HG02571 (cell line): ENCODE measurements around the gene TAS2R38.

Experiments
- ATAC-seq: cut with Tn5 transposase; IDR thresholded peaks from one replicate; pipeline ENCODE4 v1.9.1; 2021; ENCODE audit warnings: mild to moderate bottlenecking, moderate library complexity; ENCODE audit not compliant: unreplicated experiment

TAS2R38 gene

GRCh38 chr7:141976524-141977245 lies 3.1 kb upstream of the TAS2R38 start:
- no peak for ATAC-seq

GRCh38 chr7:141975806-141976523 lies 2.4 kb upstream of the TAS2R38 start:
- ATAC-seq, result peak; percentile 73

GRCh38 chr7:141974831-141975230 lies 1.3 kb upstream of the TAS2R38 start:
- ATAC-seq, result no peak

GRCh38 chr7:141960687-141961422 lies 12.7 kb downstream of the TAS2R38 start:
- peak; percentile 63 for ATAC-seq

- ATAC-seq, result no peak
These were observed 17.5 kb downstream of the TAS2R38 start for GRCh38 chr7:141956084-141956483.

GRCh38 chr7:141954334-141954733 lies 19.2 kb downstream of the TAS2R38 start:
- no peak for ATAC-seq

DNA sequence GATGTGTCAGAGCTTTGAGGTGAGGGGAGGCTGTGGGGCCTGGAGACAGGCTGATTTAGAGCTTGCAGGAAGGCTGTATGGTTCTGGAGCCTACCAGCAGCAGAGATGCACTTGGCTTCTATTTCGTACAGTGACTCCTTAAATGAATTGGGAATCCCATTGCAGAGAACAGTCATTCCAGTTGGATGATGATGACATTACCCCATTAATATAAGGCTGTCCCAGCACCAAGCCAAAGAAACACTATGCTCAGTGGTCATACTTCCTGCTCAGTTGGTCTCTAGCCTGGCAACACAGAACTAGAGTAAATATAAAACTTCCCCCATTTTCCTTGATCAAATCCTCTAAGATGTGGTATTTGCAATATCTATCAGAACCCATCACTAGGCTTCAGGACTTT lies 21.1 kb downstream of the TAS2R38 start:
- no peak for ATAC-seq

DNA sequence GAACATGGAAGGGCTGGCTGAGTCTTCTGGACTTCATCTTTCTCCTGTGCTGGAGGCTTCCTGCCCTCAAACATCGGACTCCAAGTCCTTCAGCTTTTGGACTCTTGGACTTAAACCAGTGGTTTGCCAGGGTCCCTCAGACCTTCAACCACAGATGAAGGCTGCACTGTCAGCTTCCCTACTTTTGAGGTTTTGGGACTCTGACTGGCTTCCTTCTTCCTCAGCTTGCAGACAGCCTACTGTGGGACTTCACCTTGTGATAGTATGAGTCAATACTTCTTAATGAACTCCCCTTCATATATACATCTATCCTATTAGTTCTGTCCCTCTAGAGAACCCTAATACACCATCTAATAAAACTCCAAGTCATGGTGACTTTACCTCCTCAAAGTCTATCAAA lies 22.8 kb downstream of the TAS2R38 start:
- no peak for ATAC-seq

DNA sequence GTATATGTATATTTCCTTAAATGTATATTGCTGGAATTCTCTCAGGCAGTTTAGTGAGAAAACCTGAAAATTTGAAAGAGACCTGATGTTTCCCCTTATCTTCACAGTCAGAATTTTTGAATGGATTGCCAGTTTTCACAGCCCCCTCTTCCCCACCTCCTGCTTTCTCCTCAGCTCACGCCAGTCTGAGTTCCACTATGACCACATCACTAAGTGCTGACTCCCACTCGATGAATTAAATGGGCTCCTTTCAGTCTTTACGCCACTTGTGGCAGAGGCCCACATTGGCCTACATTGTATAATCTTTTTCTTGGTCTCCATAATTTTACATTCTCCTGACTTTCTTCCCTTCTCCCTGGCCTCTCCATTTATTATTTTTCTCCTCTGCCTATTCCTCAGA lies 23.7 kb downstream of the TAS2R38 start:
- no peak for ATAC-seq

DNA sequence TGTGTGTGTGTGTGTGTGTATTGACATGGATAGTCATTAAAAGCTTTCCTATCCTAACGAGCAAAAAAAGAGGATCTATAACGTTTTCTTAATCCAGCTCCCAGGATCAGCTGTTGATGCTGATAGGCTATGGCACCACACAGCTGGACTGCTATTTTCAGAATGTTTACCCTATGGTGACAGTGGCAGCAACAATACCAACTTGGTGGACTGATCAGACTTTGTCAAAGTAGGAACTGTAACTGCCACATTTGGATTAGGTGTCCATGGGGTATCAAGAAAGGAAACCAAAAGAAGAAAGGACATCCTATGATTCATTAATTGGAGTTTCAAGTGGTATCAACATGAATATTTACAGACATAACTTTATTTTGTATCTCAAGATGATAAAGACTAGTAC lies 24.1 kb downstream of the TAS2R38 start:
- no peak for ATAC-seq

- no peak for ATAC-seq
These were observed 24.6 kb downstream of the TAS2R38 start for GRCh38 chr7:141949021-141949420.

- ATAC-seq, result no peak
These were observed 26.8 kb downstream of the TAS2R38 start, which contains the start of gene CLEC5A for GRCh38 chr7:141946796-141947195. TSS of gene CLEC5A (minus strand) at chr7:141946974. CDS start at chr7:141946292, 682 bp downstream.

GRCh38 chr7:141945356-141945755 lies 28.2 kb downstream of the TAS2R38 start:
- no peak for ATAC-seq

DNA sequence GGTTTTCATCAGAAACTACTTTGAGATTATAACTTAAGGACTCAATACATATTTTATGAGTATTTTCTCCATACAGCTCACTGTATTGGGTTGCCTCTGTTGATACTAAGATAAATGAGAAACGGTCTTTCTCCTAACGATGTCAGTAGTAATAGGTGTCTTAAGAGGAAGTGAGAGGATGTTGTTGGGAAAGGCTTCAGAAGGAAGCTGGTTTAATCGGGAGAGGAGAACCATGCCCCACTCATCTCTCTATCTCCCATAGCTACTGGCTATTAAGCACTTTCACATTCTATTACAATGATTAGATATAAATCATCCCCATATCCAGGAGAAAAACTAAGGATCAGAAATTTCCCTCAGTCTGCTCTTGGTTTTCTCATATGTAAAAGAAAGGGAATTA lies 28.8 kb downstream of the TAS2R38 start:
- no peak for ATAC-seq

DNA sequence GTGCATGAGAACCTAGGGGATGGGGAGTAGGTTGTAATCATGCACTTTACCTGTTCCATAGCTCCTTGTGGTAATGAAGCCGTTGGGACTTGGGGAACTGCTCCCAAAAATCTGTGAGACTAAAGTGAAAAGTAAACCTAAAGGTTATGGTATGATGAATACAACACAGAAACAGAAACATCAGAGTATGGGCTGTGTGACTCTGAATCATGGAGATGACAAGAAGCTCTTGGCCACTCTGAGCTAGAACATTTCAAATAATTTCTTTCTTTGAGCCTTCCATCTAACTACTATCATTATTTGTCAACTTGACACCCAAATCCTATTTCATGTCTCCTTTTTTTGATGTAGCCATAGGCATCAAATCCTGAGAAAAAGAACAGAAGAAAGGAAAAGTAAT lies 29.7 kb downstream of the TAS2R38 start:
- no peak for ATAC-seq

- ATAC-seq, result no peak
These were observed 32.5 kb downstream of the TAS2R38 start for GRCh38 chr7:141941075-141941474.

- ATAC-seq, result no peak
These were observed 43.4 kb downstream of the TAS2R38 start for GRCh38 chr7:141930211-141930610.

GRCh38 chr7:141928845-141929195 lies 44.8 kb downstream of the TAS2R38 start:
- ATAC-seq, result no peak

DNA sequence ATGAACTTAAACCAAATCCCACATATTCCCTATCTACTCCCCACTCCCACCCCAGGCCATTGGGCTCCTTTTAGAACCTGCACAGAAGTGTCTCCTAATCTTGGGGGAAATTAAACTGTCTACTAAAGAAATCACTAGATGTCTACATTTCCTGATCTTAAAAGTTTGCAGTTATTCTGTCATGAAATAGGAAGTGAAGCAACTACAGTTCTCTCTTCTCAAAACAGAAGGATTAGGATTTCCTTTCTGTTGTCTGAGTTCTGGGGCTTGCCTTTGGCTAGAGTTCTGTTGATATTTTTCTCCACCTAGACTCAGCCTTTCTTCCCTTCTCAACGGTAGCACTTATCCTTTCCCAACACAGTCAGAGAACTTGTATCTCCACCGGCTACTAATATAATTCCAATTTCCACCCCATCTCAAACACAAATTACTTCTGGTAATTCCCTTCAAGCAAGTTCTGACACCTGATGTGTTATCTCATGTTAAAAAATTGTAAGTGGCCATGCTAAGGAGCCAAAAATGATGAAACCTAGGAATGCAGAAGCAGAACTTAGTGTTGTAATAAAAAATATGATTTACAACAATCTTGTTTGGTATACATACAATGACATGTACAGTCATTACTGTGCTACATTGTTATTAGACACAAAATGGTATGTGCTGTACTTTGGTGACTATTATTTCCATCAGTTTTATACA lies 45.3 kb downstream of the TAS2R38 start:
- no peak for ATAC-seq
